Muscle layer of duodenum (tissue), 2 donors: ENCODE measurements around the gene LHX5.

ENCODE experiments used
- H3K27ac ChIP-seq: one replicate; pipeline ENCODE4 v1.7.0; 2013; ENCODE audit warnings: mild to moderate bottlenecking, low read length
- H3K27me3 ChIP-seq: one replicate; pipeline ENCODE4 v1.7.0; 2013; ENCODE audit warnings: low read depth, mild to moderate bottlenecking, control low read depth, low read length
- H3K36me3 ChIP-seq, 2 donors: one replicate each; pipeline ENCODE4 v1.7.0; 2013; ENCODE audit warnings: low read length in 2 of 2, control low read depth in 1 of 2, mild to moderate bottlenecking in 1 of 2; ENCODE audit not compliant: insufficient read depth in 2 of 2, control insufficient read depth in 1 of 2
- H3K4me1 ChIP-seq, 2 donors: one replicate each; pipeline ENCODE4 v1.7.0; 2013; ENCODE audit warnings: low read length in 2 of 2, mild to moderate bottlenecking in 2 of 2, control low read depth in 1 of 2, moderate library complexity in 1 of 2; ENCODE audit not compliant: insufficient read depth in 2 of 2, control insufficient read depth in 1 of 2
- H3K4me3 ChIP-seq, 2 donors: one replicate each; pipeline ENCODE4 v1.7.0; 2013; ENCODE audit warnings: low read length in 2 of 2, low read depth in 1 of 2, mild to moderate bottlenecking in 1 of 2
- H3K9me3 ChIP-seq, 2 donors: one replicate each; pipeline ENCODE4 v1.7.0; 2013; ENCODE audit warnings: low read length in 2 of 2, control low read depth in 1 of 2, mild to moderate bottlenecking in 1 of 2; ENCODE audit not compliant: control insufficient read depth in 1 of 2
- donor health status: healthy.

Gene LHX5

DNA sequence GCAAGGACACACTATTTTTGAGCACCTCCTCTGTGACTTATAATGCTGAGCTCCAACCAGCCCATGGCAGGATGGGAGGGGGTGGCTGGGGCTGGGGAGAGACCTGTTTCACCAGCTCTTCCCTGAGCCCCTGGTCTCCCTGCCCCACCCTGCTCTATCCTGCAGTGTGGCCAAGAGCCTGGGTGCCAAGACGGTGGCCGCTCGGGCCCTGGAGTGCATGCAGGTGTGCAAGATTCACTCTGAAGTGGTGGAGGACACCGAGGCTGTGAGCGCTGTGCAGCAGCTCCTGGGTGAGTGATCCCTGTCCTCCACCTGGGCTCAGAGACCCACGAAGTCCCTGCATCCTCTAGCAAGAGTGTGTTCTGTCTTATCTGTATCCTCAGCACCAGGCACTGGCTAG lies 35.1 kb downstream of the LHX5 start:
- no peak overlapping the region for H3K27ac ChIP-seq
- H3K27me3 ChIP-seq: no peaks in the 10 kb centered on the region
- no peaks in the 10 kb centered on the region for H3K9me3 ChIP-seq
- no peaks in the 10 kb centered on the region for H3K4me1 ChIP-seq
- no peaks in the 10 kb centered on the region for H3K36me3 ChIP-seq
- no peak overlapping the region for H3K4me3 ChIP-seq

DNA sequence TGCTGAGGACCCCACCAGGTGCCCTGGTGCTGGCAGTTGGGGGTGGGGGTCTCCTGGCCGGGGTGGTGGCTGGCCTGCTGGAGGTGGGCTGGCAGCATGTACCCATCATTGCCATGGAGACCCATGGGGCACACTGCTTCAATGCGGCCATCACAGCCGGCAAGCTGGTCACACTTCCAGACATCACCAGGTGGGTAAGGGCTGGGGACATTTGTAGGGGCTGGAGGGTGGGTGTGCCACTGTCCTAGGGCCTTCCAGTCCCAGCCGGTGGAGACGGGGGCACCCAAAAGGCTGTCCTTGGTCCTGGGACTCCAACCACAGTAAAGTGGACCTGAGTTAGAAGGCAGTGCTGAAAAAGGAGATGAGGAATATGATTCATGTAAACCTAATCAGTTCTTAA lies 36.3 kb downstream of the LHX5 start:
- Histone ChIP-seq H3K4me1 (no peaks in the 10 kb centered on the region), H3K27ac (no peak overlapping the region), H3K4me3 (no peak overlapping the region), H3K36me3 (no peaks in the 10 kb centered on the region), H3K27me3 (no peaks in the 10 kb centered on the region), H3K9me3 (no peaks in the 10 kb centered on the region)

DNA sequence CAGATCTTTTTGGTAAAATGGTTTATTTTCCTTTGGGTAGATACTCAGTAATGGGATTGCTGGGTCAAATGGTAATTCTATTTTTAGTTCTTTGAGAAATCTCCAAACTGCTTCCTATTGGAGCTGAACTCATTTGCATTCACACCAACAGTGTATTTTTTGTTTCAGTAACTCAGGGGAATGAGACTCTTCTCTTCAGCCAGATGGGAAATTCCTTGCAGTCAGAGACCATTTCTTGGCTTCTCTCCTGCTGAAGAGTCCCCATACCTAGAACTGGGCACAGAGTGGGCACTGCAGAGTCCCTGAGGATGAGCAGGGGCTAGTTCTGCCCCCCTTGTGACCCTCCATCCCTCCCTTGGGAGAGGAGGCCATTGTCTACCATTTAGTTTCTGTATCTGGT lies 38.7 kb downstream of the LHX5 start:
- Histone ChIP-seq H3K36me3 (no peaks in the 10 kb centered on the region), H3K4me3 (no peak overlapping the region), H3K27ac (no peak overlapping the region), H3K9me3 (no peaks in the 10 kb centered on the region), H3K4me1 (no peaks in the 10 kb centered on the region), H3K27me3 (no peaks in the 10 kb centered on the region)

DNA sequence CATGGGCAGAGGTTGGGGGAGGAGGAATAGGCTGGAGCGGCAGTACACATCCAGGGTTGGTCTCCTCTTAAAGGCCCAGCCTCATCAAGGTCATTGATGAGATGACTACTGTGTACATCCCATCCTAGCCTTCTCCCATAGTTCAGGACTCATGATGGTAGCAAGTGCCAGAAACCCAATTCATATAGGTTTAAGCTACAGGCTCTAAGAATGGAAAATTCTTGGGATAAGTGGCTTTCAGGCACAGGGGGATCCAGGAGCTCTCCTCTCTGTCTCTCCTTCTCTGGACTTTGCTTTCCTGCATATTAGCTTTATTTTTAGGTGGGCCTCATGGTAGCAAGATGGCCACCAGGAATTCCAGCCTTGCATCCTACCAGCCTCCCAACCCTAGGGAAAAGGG lies 43.2 kb downstream of the LHX5 start:
- Histone ChIP-seq H3K36me3 (no peaks in the 10 kb centered on the region), H3K9me3 (no peaks in the 10 kb centered on the region), H3K4me1 (no peaks in the 10 kb centered on the region), H3K27me3 (no peaks in the 10 kb centered on the region), H3K4me3 (no peak overlapping the region), H3K27ac (no peak overlapping the region)

DNA sequence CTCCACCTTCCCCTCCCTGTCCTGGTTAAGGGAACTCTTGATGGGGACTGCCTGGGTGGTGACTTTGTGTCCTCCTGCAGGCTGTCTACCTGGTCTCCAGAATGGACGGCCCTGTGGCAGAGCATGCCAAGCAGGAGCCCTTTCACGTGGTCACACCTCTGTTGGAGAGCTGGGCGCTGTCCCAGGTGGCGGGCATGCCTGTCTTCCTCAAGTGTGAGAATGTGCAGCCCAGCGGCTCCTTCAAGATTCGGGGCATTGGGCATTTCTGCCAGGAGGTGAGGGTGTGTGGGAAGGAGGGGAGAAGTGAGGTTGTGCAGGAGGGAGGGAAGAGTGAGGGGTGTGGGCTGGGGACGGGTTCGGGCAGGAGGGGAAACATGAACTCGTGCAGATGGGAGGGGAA lies 43.8 kb downstream of the LHX5 start:
- H3K27me3 ChIP-seq: no peaks in the 10 kb centered on the region

DNA sequence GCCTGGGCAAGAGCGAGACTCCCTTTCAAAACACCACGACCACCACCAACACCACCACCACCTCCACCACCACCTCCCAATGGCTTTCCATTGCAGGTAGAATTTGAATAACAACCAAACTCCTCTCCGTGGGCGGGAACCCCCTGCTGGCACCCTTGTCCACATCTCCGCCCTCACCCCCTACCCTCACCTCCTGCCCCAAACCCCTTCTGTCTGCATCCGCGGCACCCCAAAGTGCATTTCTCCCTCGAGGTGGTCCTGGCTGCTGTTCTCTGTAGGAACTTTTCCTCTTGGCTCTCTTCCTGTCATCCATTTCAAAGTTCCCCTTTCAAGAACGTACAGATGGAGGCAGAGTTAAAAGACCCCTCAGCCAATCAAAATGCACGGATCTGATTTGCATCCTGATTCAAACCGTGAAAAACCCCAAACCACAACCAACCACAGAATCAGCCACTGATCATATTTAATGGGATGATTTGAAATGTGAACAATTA lies 45.7 kb downstream of the LHX5 start:
- H3K4me1 ChIP-seq: peaks cover 6 to 7% of the 10 kb centered on the region in 2 donors
- no peak overlapping the region for H3K27ac ChIP-seq
- no peaks in the 10 kb centered on the region for H3K36me3 ChIP-seq
- H3K9me3 ChIP-seq: no peaks in the 10 kb centered on the region
- H3K4me3 ChIP-seq: no peak overlapping the region
- H3K27me3 ChIP-seq: no peaks in the 10 kb centered on the region

More for the DNA sequence above, 43.8 kb downstream of the LHX5 start:
- H3K4me3 ChIP-seq: no peak overlapping the region
- no peak overlapping the region for H3K27ac ChIP-seq
- no peaks in the 10 kb centered on the region for H3K36me3 ChIP-seq
- H3K4me1 ChIP-seq: peaks cover 1 to 5% of the 10 kb centered on the region in 2 donors
- H3K9me3 ChIP-seq: no peaks in the 10 kb centered on the region

DNA sequence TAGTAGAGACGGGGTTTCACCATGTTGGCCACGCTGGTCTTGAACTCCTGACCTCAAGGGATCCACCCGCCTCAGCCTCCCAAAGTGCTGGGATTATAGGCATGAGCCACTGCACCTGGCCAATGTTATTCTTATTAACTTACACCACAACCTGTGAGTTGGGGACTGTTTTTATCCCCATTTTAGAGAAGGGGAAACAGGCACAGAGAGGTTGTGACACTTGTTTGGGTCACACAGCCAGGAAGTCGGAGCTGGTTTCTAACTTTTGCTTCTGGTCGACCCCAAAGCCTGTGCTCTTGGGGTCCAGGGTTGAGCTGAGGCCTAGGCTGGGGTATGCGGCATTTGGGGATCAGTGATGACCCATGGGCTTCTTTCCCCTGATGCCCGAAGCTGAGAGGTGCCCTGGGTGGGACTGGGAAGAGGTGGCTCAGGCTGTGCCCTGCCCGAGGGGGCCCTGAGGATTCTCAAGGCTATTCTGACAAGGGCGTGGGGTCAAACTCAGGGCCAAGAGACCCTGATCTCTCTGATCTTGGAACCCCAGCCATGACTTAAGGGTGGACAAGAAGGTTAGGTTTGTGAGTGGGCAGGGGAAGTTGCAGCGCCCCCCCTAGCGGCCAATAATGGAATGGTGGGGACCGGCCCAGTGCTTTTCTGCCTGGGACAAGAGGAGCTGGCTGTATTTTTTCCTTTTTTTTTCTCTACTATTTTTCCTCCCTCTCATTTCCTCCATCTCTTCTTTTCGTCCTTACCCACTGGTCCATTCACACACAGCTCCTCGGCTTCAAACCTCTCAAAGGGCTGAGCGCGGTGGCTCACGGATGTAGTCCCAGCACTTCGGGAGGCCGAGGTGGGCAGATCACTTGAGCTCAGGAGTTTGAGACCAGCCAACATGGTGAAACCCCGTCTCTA lies 46.5 kb downstream of the LHX5 start:
- H3K27me3 ChIP-seq: no peaks in the 10 kb centered on the region

DNA sequence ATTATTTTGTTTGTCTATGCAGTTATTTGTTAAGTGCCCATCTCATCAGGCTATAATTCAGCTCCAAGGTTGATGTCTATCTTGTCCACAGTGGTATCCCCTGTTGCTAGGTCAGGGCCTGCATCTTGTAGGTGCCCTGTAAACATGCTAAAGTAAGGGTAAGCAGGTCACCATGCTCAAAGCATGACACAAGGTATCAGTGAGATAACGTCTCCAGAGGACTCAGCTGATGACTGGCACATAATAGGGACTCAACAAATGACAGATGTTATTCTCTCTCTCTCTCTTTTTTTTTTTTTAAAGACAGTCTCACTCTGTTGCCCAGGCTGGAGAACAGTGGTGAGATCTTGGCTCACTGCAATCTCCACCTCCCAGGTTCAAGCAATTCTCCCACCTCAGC lies 47.2 kb downstream of the LHX5 start:
- Histone ChIP-seq H3K27me3 (no peaks in the 10 kb centered on the region), H3K36me3 (no peaks in the 10 kb centered on the region), H3K4me3 (no peak overlapping the region), H3K9me3 (no peaks in the 10 kb centered on the region), H3K4me1 (peaks cover 6 to 7% of the 10 kb centered on the region in 2 donors), H3K27ac (no peak overlapping the region)

More for the DNA sequence above, 46.5 kb downstream of the LHX5 start:
- H3K4me3 ChIP-seq: no peak overlapping the region
- no peak overlapping the region for H3K27ac ChIP-seq
- H3K9me3 ChIP-seq: no peaks in the 10 kb centered on the region
- no peaks in the 10 kb centered on the region for H3K36me3 ChIP-seq
- peaks cover 6 to 7% of the 10 kb centered on the region in 2 donors for H3K4me1 ChIP-seq

DNA sequence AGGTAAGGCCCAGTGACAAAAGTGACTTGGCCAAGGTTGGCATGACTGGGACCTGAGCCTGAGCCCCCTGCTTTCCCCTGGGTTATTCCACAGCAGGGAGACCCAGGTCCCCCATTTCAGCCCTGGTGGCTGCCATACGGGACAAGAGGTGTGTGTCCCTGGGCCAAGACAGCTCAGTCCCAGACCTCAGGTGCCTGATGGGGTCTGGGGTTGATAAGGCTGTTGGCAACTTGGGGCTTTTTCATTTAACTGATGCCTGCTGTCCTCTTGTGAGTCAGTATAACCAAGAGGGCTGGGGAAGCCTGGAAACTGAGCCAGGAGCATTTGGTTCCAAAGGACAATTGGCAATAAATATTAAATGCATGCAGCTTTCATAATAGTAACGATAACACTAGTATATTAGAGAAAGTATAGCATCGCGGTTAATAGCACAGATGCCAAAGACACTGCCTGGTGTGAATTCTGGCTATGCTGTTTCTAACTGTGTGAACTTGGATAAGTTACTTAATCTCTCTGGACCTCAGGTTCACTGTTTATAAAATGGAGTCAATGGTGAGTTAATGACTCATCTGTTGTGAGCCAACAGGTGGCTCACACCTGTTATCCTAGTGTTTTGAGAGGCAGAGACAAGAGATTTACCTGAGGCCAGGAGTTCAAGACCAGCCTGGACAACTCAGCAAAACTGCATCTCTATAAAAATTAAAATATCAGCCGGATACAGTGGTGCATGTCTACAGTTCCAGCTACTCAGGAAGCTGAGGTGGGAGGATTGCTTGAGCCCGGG lies 48.6 kb downstream of the LHX5 start:
- no peaks in the 10 kb centered on the region for H3K27me3 ChIP-seq
- H3K4me1 ChIP-seq: peaks cover 6 to 7% of the 10 kb centered on the region in 2 donors
- peak overlapping the region; percentile 65 for H3K27ac ChIP-seq
- H3K9me3 ChIP-seq: no peaks in the 10 kb centered on the region
- peak overlapping the region; percentile 55 to 56 for H3K4me3 ChIP-seq
- no peaks in the 10 kb centered on the region for H3K36me3 ChIP-seq

DNA sequence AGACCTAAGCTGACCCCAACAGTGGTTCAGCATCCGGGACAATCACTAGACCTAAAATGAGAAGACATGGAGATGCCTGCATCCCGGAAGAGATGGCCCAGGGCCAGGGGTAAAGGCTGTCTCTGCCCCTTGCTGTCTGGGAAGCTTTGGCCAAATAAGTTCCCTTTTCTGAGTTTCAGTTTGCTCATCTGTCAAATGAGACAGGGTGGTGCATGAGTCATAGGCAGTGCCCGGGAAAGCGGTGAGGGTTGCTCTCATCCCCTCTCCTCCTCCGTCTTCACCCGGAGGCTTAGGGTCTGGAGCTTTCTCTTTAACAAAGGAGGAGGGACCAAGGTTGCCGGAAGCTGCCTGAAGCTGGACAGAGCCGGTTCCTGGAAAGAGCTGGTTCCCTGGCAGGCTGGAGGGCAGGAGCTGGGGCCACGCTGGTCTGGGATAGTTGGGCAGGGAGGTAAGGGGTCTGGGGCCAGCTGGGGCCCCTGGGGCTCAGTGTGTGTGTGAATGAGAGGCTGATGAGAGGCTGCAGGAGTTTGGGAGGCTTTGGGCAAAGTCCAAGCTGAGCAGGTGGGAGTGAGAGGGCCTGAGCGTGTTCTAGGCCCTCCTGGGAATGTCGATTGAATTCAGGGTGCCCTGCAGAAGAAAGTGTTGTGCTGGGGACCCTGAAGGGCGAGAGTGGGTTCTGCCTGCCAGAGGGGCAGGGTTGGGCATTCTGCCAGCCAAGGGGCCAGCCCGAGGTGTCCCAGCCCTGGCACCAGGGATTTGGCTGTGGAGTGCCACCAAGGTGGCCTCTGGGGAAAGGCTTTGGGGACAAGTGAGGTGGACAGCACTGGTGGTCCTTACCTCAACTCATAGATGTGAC lies 49.4 kb downstream of the LHX5 start, which contains the start of gene SDSL:
TSS of gene SDSL (plus strand) at position 351 of the 856 bp plus-strand sequence. CDS start 5,603 bp downstream, outside the sequence.
- no peaks in the 10 kb centered on the region for H3K36me3 ChIP-seq
- peak within 1 kb of the TSS; percentile 65 for H3K27ac ChIP-seq
- no peaks in the 10 kb centered on the region for H3K27me3 ChIP-seq
- peaks cover 6 to 7% of the 10 kb centered on the region in 2 donors for H3K4me1 ChIP-seq
- H3K4me3 ChIP-seq: peak within 1 kb of the TSS; percentile 55 to 56
- H3K9me3 ChIP-seq: no peaks in the 10 kb centered on the region
